H1 (cell line): ENCODE data around the gene ZNF225. TPM values are rescaled to one million over a fixed set of nuclear protein-coding genes. Genes with fewer than 3 reads are reported as not detected.

Experiments
- CTCF ChIA-PET: fragments of 300-600 bp; sonication (Branson Sonifier 250); formaldehyde crosslinking; loops from one replicate; lab custom pipeline; 2021; ENCODE audit not compliant: partially characterized antibody; lab: Charles Lee
- POLR2A ChIA-PET: fragments of 300-600 bp; sonication (Branson Sonifier 250); formaldehyde crosslinking; loops from one replicate; lab custom pipeline; 2021; ENCODE audit warnings: inconsistent platforms; ENCODE audit not compliant: partially characterized antibody; lab: Charles Lee
- DNase-seq, 2 experiments: peaks; one replicate each; pipeline versions ENCODE4 v3.0.0 to v3.0.0-alpha.2; 2010 to 2022; ENCODE audit warnings: low spot score in 2 of 2, low read depth in 1 of 2, mixed read lengths in 1 of 2
- FAIRE-seq: peaks from 2 replicates; lab custom pipeline; 2011; peaks lifted over from hg19 to GRCh38; lab: Jason Lieb, UNC
- H2AFZ ChIP-seq: 2 replicates; pipeline ENCODE4 v1.8.1; 2012; ENCODE audit warnings: low read length, inconsistent platforms
- H2AK5ac ChIP-seq: 2 replicates; pipeline ENCODE4 v1.6.1; 2013; ENCODE audit warnings: low read depth, low read length
- H2BK120ac ChIP-seq: replicated peaks from 2 replicates; pipeline ENCODE3; 2013; ENCODE audit warnings: low read depth, low read length, inconsistent platforms
- H2BK12ac ChIP-seq: 2 replicates; pipeline ENCODE4 v1.6.1; 2013; ENCODE audit warnings: low read depth, low read length
- H2BK15ac ChIP-seq: 2 replicates; pipeline ENCODE4 v1.6.1; 2013; ENCODE audit warnings: low read length
- H2BK20ac ChIP-seq: 2 replicates; pipeline ENCODE4 v1.6.1; 2013; ENCODE audit warnings: low read length
- H2BK5ac ChIP-seq: 2 replicates; pipeline ENCODE4 v1.6.1; 2013; ENCODE audit warnings: low read depth, low read length
- H3K14ac ChIP-seq: 2 replicates; pipeline ENCODE4 v1.6.1; 2013; ENCODE audit warnings: inconsistent platforms; ENCODE audit not compliant: insufficient read length
- H3K18ac ChIP-seq: 2 replicates; pipeline ENCODE4 v1.6.1; 2013; ENCODE audit warnings: low read length; ENCODE audit errors: extremely low read depth
- H3K23ac ChIP-seq: 2 replicates; pipeline ENCODE4 v1.6.1; 2013; ENCODE audit warnings: inconsistent platforms; ENCODE audit not compliant: insufficient read length
- H3K23me2 ChIP-seq: 2 replicates; pipeline ENCODE4 v1.6.1; 2013; ENCODE audit warnings: low read depth, low read length
- H3K27ac ChIP-seq: 2 replicates; pipeline ENCODE4 v1.6.1; 2011; ENCODE audit warnings: low read depth, low read length, inconsistent platforms
- H3K27me3 ChIP-seq, 4 experiments: replicated peaks in 1 of 4; 1 replicate in 1 of 4; 2 replicates in 3 of 4; pipeline versions ENCODE4 v1.6.1 to v1.8.1; 2011 to 2013; ENCODE audit warnings: low read length in 3 of 4, mild to moderate bottlenecking in 3 of 4, inconsistent platforms in 2 of 4, mixed read lengths in 2 of 4, moderate library complexity in 1 of 4; ENCODE audit not compliant: control insufficient read depth in 3 of 4, insufficient read depth in 3 of 4; ENCODE audit errors: extremely low read depth in 1 of 4
- H3K36me3 ChIP-seq, 4 experiments: 2 replicates each; pipeline versions ENCODE4 v1.6.1 to v1.8.1; 2011 to 2013; ENCODE audit warnings: mild to moderate bottlenecking in 4 of 4, low read length in 3 of 4, moderate library complexity in 2 of 4, control low read depth in 1 of 4, inconsistent platforms in 1 of 4; ENCODE audit not compliant: insufficient read depth in 4 of 4, control insufficient read depth in 2 of 4
- H3K4ac ChIP-seq: replicated peaks from 2 replicates; pipeline ENCODE3; 2013; ENCODE audit warnings: low read length, low read depth, mixed read lengths, inconsistent platforms; ENCODE audit not compliant: insufficient read length
- H3K4me1 ChIP-seq, 4 experiments: replicated peaks in 1 of 4; 1 replicate in 1 of 4; 2 replicates in 3 of 4; pipeline versions ENCODE4 v1.6.1 to v1.8.1; 2011 to 2013; ENCODE audit warnings: low read length in 3 of 4, inconsistent platforms in 2 of 4, mixed read lengths in 1 of 4; ENCODE audit not compliant: insufficient read depth in 4 of 4, control insufficient read depth in 3 of 4
- H3K4me2 ChIP-seq, 2 experiments: 2 replicates each; pipeline versions ENCODE4 v1.6.1 to v1.8.1; 2011 to 2013; ENCODE audit warnings: low read depth in 2 of 2, low read length in 2 of 2, control low read depth in 1 of 2, inconsistent platforms in 1 of 2, mild to moderate bottlenecking in 1 of 2; ENCODE audit not compliant: insufficient read depth in 1 of 2
- H3K4me3 ChIP-seq, 4 experiments: fragments of 200-600, 300-600 bp in 1 of 4; sonication (generic), shearing (Covaris generic), sonication (Bioruptor Twin) in 1 of 4; 2 replicates each; pipeline versions ENCODE4 v1.5.1 to v1.8.1; 2011 to 2016; ENCODE audit warnings: low read length in 4 of 4, low read depth in 3 of 4, control low read depth in 2 of 4, inconsistent platforms in 2 of 4, mild to moderate bottlenecking in 2 of 4, mixed read lengths in 1 of 4, moderate library complexity in 1 of 4; ENCODE audit not compliant: insufficient read depth in 2 of 4; ENCODE audit errors: extremely low read depth in 1 of 4
- H3K56ac ChIP-seq: replicated peaks from 2 replicates; pipeline ENCODE3; 2013; ENCODE audit warnings: low read depth, mild to moderate bottlenecking, mixed read lengths, low read length, inconsistent platforms; ENCODE audit not compliant: insufficient read length
- H3K79me1 ChIP-seq: 2 replicates; pipeline ENCODE4 v1.6.1; 2013; ENCODE audit warnings: low read depth, low read length, control low read depth
- H3K79me2 ChIP-seq, 2 experiments: 2 replicates each; pipeline versions ENCODE4 v1.6.1 to v1.8.1; 2012 to 2013; ENCODE audit warnings: low read length in 2 of 2, mild to moderate bottlenecking in 2 of 2, inconsistent platforms in 1 of 2; ENCODE audit not compliant: insufficient read depth in 2 of 2, control insufficient read depth in 1 of 2
- H3K9ac ChIP-seq, 4 experiments: replicated peaks in 1 of 4; 1 replicate in 1 of 4; 2 replicates in 3 of 4; pipeline versions ENCODE4 v1.6.1 to v1.8.1; 2011 to 2013; ENCODE audit warnings: low read depth in 3 of 4, low read length in 3 of 4, control low read depth in 2 of 4, mild to moderate bottlenecking in 2 of 4, moderate library complexity in 2 of 4, inconsistent platforms in 1 of 4; ENCODE audit errors: extremely low read depth in 1 of 4
- H3K9me3 ChIP-seq, 2 experiments: 2 replicates each; pipeline versions ENCODE4 v1.6.1 to v1.8.1; 2012 to 2013; ENCODE audit warnings: mild to moderate bottlenecking in 2 of 2, moderate library complexity in 2 of 2, control low read depth in 1 of 2, inconsistent platforms in 1 of 2, low read depth in 1 of 2, low read length in 1 of 2, mixed read lengths in 1 of 2; ENCODE audit not compliant: insufficient read depth in 2 of 2
- H4K20me1 ChIP-seq, 2 experiments: replicated peaks in 1 of 2; 2 replicates each; pipeline versions ENCODE3 to v1.8.1; 2011 to 2013; ENCODE audit warnings: inconsistent platforms in 2 of 2, low read length in 2 of 2, mild to moderate bottlenecking in 1 of 2; ENCODE audit not compliant: insufficient read depth in 2 of 2, control insufficient read depth in 1 of 2
- H4K5ac ChIP-seq: 2 replicates; pipeline ENCODE4 v1.6.1; 2013; ENCODE audit warnings: low read length, low read depth, mixed read lengths, inconsistent platforms; ENCODE audit not compliant: insufficient read length
- H4K8ac ChIP-seq: 2 replicates; pipeline ENCODE4 v1.8.0; 2013; ENCODE audit warnings: mild to moderate bottlenecking, moderate library complexity, low read length, inconsistent platforms; ENCODE audit not compliant: insufficient read depth; ENCODE audit errors: extremely low read depth
- H4K91ac ChIP-seq: replicated peaks from 2 replicates; pipeline ENCODE3; 2013; ENCODE audit warnings: low read length, mixed read lengths, inconsistent platforms; ENCODE audit not compliant: insufficient read length
- ASH2L ChIP-seq: fragments of 200-600, 300-600 bp; sonication (generic); IDR thresholded peaks from one replicate; pipeline ENCODE4 v1.7.1; 2017; ENCODE audit warnings: low read length
- CREB1 ChIP-seq: IDR thresholded peaks from 2 replicates; pipeline ENCODE4 v1.6.1; 2012; ENCODE audit warnings: inconsistent platforms
- MAFK ChIP-seq: IDR thresholded peaks from 2 replicates; pipeline ENCODE4 v1.6.1; 2012; ENCODE audit warnings: low read depth, mild to moderate bottlenecking, improper control_type of control experiment, low read length
- MAX ChIP-seq: IDR thresholded peaks from 2 replicates; pipeline ENCODE4 v1.6.1; 2012; ENCODE audit warnings: inconsistent platforms
- NANOG ChIP-seq: IDR thresholded peaks from 2 replicates; pipeline ENCODE4 v1.6.1; 2011; ENCODE audit warnings: low read length, low read depth, mild to moderate bottlenecking, inconsistent platforms; ENCODE audit not compliant: insufficient read depth, poor library complexity, severe bottlenecking
- PHF8 ChIP-seq: fragments of 200-600 bp; sonication (generic); conservative IDR thresholded peaks from 2 replicates; pipeline ENCODE4 v1.7.1; 2012; ENCODE audit warnings: low read depth, mild to moderate bottlenecking, inconsistent platforms, low read length, moderate library complexity
- POLR2AphosphoS5 ChIP-seq: IDR thresholded peaks from 2 replicates; pipeline ENCODE4 v1.6.1; 2011; ENCODE audit warnings: low read depth, low read length
- SUZ12 ChIP-seq: fragments of 200-600 bp; sonication (generic); IDR thresholded peaks from 2 replicates; pipeline ENCODE4 v1.6.1; 2012; ENCODE audit warnings: mild to moderate bottlenecking, inconsistent platforms, low read length, moderate library complexity, mixed read lengths
- YY1 ChIP-seq: IDR thresholded peaks from 2 replicates; pipeline ENCODE4 v1.6.1; 2011; ENCODE audit warnings: low read depth, mild to moderate bottlenecking, low read length
- WGBS, 2 experiments: shearing (Covaris generic) in 1 of 2; methylation state at CpG; one replicate each; pipeline versions ENCODE4 v1.1.6 to v1.1.7; 2013 to 2015; ENCODE audit warnings: low lambda C conversion rate in 2 of 2, mixed read lengths in 2 of 2, inconsistent platforms in 1 of 2, low coverage in 1 of 2, missing lambda C conversion rate in 1 of 2; ENCODE audit not compliant: insufficient replicate concordance in 2 of 2, insufficient coverage in 1 of 2, insufficient read length in 1 of 2; ENCODE audit errors: extremely low coverage in 1 of 2, missing lambda C conversion rate in 1 of 2; 5-methylcytosine and 5-hydroxymethylcytosine counted together
- polyA plus RNA-seq, 7 experiments: library from polyadenylated mRNA; depleted of rRNA in 3 of 7; stranded (reverse) in 5 of 7; unstranded in 2 of 7; fragments of >200 nt in 5 of 7; fragments of 200-250 nt in 2 of 7; gene quantifications; 1 replicate in 5 of 7; 2 replicates in 1 of 7; 4 replicates in 1 of 7; pipeline versions ENCODE4 v1.2.1 to v1.2.3, GENCODE V29; 2011 to 2013; ENCODE audit warnings: missing spikeins in 2 of 7, mixed read lengths in 2 of 7
- total RNA-seq: library from RNA; stranded (reverse); fragmentation: NEBNext Ultra II Directional; extraction: Animal tissue kit (Norgen Biotek cat#: 25700); gene quantifications from 2 replicates; pipeline ENCODE4 v1.2.1, GENCODE V29; 2021
- TF ChIP-seq, protein P1 (sequence below): IDR thresholded peaks from 2 replicates; pipeline ENCODE4 v1.6.1; 2012; ENCODE audit warnings: inconsistent platforms

Gene ZNF225
- total and polyA plus RNA-seq, 2 of the 8 experiments (the other 6 are each of a cell fraction or from before 2014, with no cell fraction given), result 0.98 to 5.0 TPM

GRCh38 chr19:44111910-44112463, 1.2 kb upstream of the ZNF225 start:
- Histone ChIP-seq H4K8ac (no peak overlapping the region), H3K9ac (peak overlapping the region; percentile 62 to 93 (median 75)), H2AFZ (no peak overlapping the region), H3K56ac (no peak overlapping the region), H3K4me1 (no peaks in the 10 kb centered on the region), H4K5ac (peak overlapping the region; percentile 39), H3K9me3 (peaks cover 22 to 25% of the 10 kb centered on the region in 2 experiments), H2BK15ac (no peak overlapping the region), H2BK20ac (no peak overlapping the region), H3K79me2 (peaks cover 0 to 14% of the 10 kb centered on the region in 2 experiments; a peak in 2 of 4 replicates), H2AK5ac (no peak overlapping the region), H2BK120ac (no peak overlapping the region), H3K27ac (peak overlapping the region; percentile 77), H3K4me3 (peak overlapping the region; percentile 80 to 100 (median 95)), H3K27me3 (no peaks in the 10 kb centered on the region), H4K91ac (no peak overlapping the region), H2BK12ac (no peak overlapping the region; the same call in 1 of the 2 replicates), H3K36me3 (peaks cover 0 to 26% (median 11%) of the 10 kb centered on the region in 4 experiments; a peak in 6 of 8 replicates), H3K4me2 (peak overlapping the region; percentile 64 to 69), H3K23me2 (peaks cover 4% of the 10 kb centered on the region; the same call in 1 of the 2 replicates), H3K4ac (no peak overlapping the region), H3K18ac (no peak overlapping the region; the same call in 1 of the 2 replicates), H3K79me1 (no peaks in the 10 kb centered on the region; the same call in 1 of the 2 replicates), H4K20me1 (no peaks in the 10 kb centered on the region), H3K14ac (no peak overlapping the region), H2BK5ac (no peak overlapping the region), H3K23ac (no peak overlapping the region)
- 33% methylated on average over 17 of the region's 17 CpGs; no CpG with 5 or more reads in 1 of the 2 experiments for WGBS, 2 experiments
- ChIA-PET POLR2A (interaction anchor here (0.6 to 3.8 kb wide), 17 partner anchors 9 to 388 kb away, joined by 3 to 27 read pairs (median 5); partner anchors contain the start of genes ZNF180, ZNF223, ZNF224 and ZNF226), CTCF (interaction anchor here (0.6 to 1.2 kb wide), 3 partner anchors 14 to 1013 kb away, joined by 3 to 5 read pairs (median 3); no protein-coding TSS in a partner anchor)
- DNase-seq (peak; percentile 52 to 88), FAIRE-seq (peak; percentile 89)
- TF ChIP-seq MAX (peak; percentile 84), POLR2AphosphoS5 (peak; percentile 84), YY1 (peak; percentile 92), CREB1 (peak; percentile 65), ASH2L (no peak), PHF8 (0 out of 2 replicates have a peak, but pooled peaks have one; percentile 15), MAFK (no peak), SUZ12 (no peak), NANOG (no peak)
- TF ChIP-seq, protein P1, sequence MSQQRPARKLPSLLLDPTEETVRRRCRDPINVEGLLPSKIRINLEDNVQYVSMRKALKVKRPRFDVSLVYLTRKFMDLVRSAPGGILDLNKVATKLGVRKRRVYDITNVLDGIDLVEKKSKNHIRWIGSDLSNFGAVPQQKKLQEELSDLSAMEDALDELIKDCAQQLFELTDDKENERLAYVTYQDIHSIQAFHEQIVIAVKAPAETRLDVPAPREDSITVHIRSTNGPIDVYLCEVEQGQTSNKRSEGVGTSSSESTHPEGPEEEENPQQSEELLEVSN, result peak; percentile 49; the same call in 1 of the 2 replicates
